GM18517 (cell line): ENCODE measurements around the gene KXD1.
A peak's percentile ranks its signal among the peaks of the same experiment; 100 is the strongest.
"Not testable (repeated sequence)": the region's sequence is repeated elsewhere in the genome, so short reads cannot be mapped to it uniquely, and the experiment has no call there.

Source experiments
- ATAC-seq: cut with Tn5 transposase; IDR thresholded peaks from one replicate; pipeline ENCODE4 v1.9.1; 2021; ENCODE audit warnings: mild to moderate bottlenecking, moderate library complexity; ENCODE audit not compliant: unreplicated experiment

The KXD1 gene

DNA sequence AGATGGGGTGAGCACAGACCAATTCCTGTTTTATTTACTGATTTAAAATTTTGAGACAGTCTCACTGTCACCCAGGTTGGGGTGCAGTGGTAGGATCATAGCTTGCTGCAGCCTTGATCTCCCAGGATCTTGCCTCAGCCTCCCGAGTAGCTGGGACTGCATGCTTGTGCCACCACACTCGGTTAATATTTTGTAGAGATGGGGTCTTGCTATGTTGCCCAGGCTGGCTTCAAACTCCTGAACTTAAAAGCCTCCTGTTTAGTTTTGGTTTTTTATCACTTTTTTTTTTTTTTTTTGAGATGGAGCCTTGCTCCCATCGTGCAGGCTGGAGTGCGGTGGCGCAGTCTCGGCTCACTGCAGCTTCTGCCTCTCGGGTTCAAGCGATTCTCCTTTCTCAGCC is 18.7 kb downstream of the KXD1 start:
- no peak for ATAC-seq

DNA sequence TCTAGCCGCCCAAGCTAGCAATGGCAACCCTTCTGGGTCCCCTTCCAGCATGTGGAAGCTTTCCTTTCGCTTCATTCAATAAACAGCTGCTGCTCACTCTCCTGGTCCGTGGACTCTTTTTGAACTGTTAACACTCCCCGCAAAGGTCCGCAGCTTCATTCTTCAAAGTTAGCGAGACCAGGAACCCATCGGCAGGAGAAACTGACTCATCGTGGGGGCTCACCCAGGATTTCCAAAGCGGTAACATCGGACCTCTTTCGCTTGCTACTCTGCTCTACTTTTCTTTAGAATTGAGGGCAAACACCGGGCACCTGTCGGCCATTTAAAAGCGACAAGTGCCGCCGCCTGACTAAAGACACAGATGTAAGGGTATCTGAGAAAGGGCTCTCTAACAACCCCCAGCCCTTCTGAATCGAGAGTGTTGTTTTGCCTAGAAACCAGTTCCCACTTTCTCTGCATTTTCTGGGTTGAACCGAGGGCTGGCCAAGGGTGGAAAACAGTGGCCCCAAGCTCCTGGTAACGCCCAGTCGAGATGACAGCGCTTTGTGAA is 19.8 kb downstream of the KXD1 start:
- no peak for ATAC-seq

DNA sequence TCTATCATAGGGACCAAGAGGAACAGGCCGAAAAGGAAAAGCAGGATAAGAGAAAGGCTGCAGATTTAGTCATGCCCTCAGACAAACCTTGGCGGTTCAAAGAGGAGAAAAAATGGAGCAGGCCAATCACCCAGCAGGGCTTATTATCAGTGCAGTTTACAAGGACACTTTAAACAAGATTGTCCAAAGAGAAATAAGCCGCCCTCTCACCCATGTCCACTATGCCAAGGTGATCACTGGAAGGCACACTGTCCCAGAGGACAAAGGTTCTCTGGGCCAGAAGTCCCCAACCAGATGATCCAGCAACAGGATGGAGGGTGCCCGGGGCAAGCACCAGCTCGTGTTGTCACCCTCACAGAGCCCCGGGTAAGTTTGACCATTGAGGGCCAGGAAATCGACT is 22.6 kb downstream of the KXD1 start:
- no peak for ATAC-seq

DNA sequence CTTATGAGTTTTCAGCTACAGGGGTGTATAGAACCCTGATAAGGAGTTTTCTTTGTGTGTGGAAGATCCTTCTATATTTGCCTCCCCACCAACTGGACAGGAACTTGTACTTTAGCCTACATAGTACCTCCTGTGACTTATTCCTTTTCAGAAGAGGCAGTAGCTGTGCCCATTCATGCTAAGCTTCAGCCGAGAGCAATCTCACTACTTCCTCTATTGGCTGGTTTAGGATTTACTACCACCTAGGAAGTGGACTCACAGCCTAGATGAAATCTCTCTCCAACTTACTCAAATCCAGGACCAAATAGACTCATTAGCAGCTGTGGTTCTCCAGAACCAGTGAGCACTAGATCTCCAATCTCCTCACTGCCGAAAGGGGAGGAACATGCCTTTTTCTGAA is 28.6 kb downstream of the KXD1 start:
- no peak for ATAC-seq

DNA sequence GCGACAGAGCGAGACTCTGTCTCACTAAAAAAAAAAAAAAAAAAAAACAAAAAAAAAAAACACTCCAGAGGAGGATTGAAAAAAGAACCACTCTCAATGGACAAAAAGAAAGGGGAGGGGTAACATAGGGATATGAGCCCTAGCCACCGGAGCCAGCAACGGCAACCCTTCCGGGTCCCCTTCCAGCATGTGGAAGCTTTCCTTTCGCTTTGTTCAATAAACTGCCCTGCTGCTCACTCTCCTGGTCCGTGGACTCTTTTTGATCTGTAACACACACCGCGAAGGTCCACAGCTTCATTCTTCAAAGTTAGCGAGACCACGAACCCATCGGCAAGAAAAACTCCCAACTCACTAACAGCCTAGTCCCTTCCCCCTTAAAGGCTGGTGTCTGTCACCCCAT is 29.9 kb downstream of the KXD1 start:
- no peak for ATAC-seq

DNA sequence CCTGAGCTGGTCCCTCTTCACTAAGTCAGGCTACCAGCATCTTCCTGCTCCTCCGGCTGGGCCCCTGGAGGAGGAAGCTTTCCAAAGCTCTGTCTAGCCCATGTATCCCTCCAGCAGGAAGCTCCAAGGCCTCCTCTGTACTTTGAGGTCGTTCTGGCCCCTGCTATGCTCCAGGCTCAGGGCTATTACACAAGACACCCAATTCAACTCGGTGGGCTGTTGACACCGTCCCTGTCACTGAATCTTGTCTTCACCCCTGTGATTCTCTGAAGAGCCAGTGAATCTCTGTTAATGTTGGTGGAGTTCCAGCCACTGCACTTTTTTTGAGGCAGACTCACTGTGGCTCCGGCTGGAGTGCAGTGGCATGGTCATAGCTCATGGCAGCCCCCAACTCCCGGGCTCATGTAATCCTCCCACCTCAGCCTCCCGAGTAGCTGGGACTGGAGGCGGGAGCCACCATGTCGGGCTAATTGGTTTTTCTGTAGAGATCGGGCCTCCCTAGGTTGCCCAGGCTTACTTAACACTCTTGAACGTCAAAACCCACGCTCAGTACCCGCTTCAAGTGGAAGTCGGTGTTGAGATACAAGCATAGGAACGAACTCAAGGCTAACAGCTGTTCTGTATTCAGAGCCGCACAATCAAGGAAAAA is 30.4 kb downstream of the KXD1 start:
- no peak for ATAC-seq

DNA sequence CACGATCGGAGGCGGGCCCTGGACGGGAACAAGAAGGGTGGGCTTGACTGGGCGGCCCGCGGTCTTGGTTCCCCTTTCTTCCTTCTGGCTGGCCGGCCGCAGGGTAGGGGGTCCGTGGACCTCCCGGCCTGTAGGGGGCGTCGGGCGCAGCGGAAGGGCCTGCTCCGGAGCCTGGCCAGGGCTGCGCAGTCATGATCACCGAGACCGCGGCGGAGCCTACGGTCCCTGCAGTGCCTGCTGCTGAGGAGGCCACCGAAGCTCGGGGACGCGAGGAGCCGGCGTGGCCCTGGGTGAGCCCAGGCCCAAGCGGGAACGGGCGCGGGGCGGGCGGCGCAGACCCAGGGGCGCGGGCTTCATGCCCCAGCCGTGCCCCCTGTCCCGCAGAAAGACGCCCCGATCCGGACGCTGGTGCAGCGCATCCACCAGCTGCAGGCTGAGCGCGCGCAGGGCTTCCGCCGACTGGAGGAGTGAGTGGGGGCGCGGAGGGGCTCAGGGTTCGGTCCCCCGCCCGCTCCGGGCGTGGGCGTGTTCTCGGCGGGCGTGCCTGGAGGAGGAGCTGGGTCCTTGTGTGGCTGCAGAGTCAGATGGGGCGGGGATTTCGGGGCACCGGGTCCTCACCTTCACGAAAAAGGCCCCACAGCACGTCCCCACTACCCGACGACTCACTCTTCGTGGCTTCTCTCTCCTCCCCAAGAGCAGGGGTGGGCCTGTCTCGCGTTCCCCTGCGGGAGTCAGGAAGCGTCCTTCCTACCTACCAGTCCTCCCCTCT is 31.1 kb downstream of the KXD1 start, which contains the start of gene REX1BD:
Gene REX1BD, plus strand, starts transcription at position 188 of the 769 bp plus-strand sequence. Its CDS starts 4 bp downstream, at position 192.
- ATAC-seq, result peak; percentile 79

DNA sequence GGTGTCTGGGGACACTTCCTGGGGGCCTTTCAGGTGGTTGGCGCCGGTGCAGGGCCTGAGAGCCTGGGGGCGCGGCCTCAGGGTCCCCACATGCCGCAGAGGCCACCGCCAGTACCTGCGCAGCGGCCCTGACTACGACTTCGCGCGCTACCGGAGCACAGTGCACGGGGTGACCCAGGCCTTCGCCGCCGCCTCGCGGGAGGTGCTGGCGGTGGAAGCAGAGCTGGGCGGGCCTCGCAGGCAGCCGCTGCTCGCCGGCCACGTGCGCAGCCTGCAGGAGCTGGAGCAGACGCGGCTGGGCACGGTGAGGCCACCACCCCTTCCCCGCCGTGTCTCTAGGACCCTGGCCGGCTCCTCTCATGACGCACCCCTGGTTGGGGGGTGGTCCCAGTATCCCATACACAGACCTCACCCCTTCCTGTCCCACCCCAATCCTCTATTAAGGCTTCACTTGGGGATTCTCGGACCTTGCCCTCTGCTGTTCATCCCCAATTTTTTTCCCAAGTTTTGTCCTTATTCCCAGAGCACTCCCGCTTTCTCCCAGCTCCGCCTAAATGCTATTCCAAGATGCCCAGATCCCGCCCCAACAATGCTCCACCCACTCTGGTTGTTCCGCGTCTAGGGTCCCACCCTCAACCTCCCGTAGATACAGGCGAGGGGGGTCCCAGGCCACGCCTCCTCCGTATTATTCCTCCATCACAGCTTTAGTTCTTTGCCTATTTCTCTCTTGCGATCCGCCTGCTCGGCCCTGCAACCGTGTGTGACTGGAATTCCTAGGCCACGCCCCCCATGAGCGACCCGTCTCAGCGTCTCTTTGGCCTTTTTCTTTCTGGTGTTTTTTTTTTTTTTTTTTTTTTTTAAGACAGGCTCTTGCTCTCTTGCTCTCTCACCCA is 32.0 kb downstream of the KXD1 start:
- peak; percentile 40 for ATAC-seq

DNA sequence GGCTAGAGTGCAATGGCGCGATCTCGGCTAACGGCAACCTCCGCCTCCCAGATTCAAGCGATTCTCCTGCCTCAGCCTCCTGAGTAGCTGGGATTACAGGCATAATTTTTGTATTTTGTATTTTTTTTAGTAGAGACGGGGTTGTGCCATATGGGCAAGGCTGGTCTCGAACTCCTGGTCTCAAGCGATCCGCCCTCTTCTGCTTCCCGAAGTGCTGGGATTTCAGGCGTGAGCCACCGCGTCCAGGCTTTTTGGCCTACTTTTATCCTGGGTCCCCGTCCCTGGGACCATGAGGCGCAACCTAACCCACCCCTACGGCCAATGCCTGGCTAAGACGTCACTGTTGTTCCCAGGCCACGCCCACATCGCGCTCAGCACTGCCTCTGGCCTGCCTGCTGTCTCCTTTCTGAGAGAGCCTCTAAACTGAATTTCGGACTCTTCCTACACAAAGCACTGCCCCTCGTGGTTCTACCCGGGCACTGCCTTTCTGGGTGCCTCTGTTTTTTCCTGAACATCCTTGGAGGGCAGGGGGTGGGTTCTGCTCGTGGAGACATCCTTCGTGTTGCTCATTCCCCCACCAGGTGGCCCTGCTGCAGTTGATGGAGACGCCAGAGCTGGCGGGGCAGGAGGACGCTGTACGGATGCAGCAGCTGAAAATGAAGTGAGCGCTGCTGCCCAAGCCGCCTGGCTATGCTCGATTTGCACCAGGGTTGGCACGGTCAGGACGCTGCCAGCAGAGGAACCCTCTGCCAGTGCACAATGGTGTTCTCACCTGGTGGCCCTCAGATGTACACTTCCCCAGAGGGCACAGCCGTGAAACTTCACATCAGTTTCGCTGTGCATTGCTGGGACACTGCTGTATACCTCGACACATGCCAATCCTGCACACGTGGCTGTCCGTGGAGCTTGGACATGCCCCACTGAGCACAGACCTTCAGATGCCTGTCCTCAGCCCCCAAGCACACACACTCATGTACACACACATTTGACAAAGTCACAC is 32.9 kb downstream of the KXD1 start:
- no peak for ATAC-seq

DNA sequence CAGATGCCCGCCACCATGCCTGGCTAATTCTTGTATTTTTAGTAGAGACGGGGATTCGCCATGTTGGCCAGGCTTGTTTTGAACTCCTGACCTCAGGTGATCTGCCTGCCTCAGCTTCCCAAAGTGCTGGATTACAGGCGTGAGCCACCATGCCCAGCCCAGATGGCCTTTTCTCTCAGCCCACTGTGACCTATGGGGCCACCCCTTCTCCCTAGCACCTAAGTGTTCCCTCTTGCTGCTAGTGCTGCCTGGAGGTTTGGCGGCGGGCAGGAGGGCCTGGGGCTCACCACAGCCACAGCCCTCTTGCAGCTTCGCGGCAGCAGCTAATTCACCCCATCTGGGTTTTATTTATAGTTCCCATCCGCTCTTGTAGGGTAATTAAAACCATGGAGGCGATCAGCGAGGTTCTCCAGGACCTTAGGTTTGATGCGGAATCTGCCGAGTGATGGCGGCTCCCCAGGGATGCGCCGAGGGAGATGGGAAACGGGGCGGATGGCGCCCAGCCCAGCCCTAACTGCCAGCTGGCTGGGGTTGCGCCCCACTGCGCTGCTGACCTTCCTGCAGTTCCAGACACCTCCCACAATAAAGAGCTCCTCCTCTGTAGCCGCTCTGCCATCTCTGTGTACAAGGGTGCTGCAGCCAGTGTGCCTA is 34.2 kb downstream of the KXD1 start:
- ATAC-seq, result no peak

DNA sequence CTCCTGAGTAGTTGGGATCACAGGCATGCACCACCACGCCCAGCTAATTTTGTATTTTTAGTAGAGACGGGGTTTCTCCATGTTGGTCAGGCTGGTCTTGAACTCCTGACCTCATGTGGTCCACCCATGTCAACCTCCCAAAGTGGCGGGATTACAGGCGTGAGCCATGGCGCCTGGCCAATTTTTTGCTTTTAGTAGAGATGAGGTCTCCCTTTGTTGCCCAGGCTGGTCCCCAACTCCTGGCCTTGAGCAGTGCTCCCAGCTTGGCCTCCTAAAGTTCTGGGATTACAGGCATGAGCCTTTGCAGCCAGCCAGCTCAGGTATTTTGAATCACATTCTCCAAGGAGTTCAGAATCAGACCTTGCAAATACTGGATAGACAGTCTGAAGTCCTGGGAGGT is 35.1 kb downstream of the KXD1 start:
- not testable (repeated sequence) for ATAC-seq

DNA sequence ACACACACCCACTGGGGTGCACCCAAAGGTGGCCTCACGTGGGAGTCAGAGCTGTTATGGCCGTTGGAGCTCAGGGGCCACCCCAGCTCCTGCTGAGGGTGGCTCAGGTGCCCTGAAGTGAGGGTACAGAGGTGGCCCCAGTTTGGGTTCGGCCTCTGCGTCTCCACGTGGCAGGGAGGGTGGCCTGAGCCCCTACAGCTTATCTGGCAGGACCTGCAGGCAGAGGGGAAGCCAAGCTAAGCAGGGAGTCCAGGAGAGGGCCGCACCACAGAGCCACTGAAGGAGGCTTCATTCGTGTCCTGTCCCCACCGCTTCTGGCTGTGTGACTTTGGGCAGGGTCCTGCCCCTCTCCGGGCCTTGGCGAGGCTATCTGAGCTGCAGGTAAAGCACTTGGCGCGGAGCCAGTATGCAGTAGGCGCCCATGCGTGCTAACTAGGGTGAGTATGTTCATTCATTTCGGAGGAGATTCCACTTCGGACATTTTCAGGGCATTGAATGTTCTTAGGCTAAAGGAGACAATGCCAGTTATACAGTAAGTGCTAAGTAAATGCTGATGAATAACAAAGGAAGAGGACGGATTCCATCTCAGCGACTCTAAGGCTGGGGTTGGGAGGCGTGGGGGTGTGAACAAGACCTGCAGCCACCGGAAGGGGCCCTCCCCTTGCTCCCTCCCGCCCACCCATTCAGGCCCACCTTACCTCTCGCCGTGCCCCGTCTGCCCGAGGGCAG is 35.9 kb downstream of the KXD1 start:
- ATAC-seq, result no peak

DNA sequence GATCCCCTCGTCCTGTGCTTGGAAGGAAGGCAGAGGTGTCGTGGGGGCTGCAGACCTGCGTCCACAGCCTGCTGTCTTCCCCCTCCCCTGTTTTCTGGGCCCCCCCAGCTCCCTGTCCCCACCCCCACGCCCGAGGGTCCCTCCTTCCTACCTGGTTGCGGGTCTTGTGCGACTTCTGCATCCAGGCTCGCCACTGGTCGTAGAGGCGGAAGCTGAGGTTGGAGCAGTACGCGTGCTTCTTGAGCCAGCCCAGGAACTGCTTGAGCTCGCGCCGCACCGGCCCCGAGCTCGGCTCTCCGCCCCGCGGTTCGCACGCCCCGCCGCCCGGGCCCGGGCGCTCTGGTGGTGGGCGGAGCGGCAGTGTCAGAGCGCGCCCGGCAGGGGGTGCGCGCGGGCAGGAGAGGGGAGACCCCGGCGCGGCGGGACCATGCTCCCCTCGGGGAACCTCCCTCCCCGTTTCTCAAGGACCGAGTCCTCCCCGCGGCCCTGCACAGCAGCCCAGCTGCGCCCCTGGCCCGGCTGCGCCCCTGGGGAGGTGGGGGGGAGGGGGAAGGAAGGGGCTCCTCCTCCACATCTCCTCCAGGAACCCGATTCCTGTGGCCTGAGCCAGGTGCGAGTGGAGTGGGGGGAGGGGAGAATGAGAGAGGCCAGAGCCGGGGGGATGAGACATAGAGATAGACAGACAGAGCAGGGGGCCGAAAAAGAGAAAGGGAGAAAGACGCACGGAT is 36.6 kb downstream of the KXD1 start:
- ATAC-seq, result no peak

DNA sequence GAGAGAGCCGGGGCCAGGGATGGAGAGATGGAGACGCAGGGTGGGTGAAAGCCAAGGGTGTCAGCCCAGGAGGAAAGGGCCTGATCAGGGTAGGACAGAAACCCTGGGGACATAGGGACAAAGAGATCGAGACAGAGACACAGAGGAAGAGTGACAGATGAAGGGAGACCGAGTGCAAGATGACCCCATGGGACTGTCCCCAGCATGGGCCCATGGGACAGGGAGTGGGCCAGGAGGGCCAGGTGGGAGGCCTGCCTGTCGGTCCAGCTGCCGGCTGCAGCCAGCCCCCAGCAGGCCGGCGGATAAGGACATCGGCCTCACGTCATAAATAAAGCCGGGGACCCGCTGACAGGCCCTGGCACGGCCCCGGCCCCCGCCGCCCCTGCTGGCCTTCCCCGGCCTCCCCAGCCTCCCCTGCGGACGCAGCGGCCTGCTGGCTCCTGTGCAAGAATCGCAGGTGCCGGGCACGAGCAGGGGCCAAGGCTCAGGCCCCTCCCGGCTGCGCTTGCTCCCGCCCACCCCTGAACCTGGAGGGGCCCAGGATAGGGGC is 37.2 kb downstream of the KXD1 start:
- ATAC-seq, result no peak

DNA sequence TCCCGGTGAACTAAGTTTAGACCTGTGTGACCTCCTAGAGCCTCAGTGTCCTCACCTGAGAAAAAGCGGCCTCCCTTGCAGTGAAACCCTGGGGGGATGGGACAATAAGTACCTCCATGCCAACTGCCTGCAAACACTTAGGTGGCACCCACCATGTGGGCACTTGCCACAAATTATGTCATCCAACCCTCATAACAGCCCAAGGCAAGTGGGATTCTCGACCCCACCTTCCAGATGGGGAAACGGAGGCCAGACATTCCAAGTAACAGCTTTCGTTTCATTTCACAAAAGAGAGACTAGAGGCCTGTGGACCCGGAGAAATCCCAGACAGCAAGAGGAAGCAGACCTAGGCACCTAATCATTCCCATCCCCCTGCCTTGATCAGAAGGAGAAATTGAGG is 37.8 kb downstream of the KXD1 start:
- no peak for ATAC-seq

DNA sequence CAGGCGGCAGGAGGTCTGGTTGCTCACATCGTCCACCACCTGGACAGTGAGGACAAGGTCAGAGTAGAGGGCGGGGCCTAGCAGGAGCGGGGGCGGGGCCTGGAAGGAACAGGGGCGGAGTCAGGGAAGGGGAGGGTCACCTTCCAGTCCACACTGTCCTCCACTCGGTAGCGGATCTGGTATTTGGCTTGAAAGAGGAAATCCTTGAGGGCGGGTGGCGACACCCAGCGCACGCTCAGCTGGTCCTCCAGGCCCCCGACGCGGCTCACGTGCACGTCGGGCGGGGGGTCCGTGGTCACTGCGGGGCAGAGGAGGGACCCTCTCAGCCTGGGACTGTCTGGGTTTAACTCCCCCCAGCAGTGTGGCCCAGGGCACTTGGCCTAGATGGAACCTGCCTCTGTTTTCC is 39.1 kb downstream of the KXD1 start:
- ATAC-seq, result no peak

DNA sequence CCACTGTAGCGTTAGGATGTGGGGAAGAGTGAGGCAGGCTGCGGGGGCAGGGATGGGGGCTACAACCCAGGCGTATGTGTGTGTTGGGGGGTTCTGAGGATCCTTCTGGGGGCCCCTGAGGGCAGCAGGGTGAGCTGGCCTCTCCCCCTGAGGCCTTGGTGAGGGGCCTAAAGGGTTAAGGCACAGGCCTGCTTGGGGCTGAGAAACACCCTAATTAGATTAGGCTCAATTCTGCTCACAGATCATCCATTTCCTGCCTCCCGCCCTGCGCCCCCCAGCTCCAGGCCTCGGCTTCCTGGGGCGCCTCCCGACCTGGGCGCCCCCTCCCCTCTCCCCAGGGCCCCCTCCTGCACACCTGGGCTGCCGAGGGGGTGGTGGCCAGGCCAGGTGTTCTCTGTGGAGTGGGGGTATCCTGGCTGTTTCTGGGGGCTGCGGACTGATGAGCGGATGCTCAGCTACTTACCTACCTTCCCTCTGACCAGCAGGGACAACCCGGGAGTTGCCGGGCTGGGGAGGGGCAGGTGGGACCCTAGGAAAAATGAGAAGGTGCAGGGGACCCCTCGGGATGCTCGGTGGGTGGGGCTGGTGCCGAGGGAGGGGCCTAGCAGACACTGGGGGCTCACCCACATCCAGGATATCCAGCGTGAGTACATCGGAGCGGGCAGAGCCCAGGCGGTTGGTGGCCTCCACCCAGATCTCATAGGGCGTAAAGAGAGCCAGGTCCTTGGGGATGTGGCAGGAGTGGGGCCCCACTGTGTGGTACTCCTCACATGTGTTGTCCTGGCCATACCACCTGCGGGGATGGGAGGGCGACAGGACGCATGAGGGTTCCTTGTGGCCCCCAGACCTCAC is 40.4 kb downstream of the KXD1 start:
- no peak for ATAC-seq
